OCI-LY1 (cell line): Measurements from ENCODE around the gene NKX1-1.
"Not testable (repeated sequence)": the region's sequence is repeated elsewhere in the genome, so short reads cannot be mapped to it uniquely, and the experiment has no call there.

ENCODE experiments used
- H2AFZ ChIP-seq: fragments of 200-600 bp; sonication (generic), shearing (Covaris generic); 2 replicates; pipeline ENCODE4 v1.6.0; 2014; ENCODE audit warnings: antibody characterized with exemption, mild to moderate bottlenecking, low read length
- H3F3A ChIP-seq: fragments of 200-600 bp; sonication (generic), shearing (Covaris generic); 2 replicates; pipeline ENCODE4 v1.6.0; 2014; ENCODE audit warnings: mild to moderate bottlenecking, antibody characterized with exemption, low read length, moderate library complexity; ENCODE audit not compliant: insufficient read depth
- H3K27ac ChIP-seq: fragments of 200-600 bp; sonication (generic); 2 replicates; pipeline ENCODE4 v1.5.1; 2014; ENCODE audit warnings: low read length, mixed run types, mild to moderate bottlenecking, low read depth; ENCODE audit not compliant: poor library complexity, severe bottlenecking
- H3K27me3 ChIP-seq: fragments of 200-600 bp; sonication (generic); 2 replicates; pipeline ENCODE4 v1.6.0; 2014; ENCODE audit warnings: antibody characterized with exemption, mild to moderate bottlenecking, low read length, moderate library complexity; ENCODE audit not compliant: insufficient read depth
- H3K36me3 ChIP-seq: fragments of 200-600 bp; sonication (generic); 2 replicates; pipeline ENCODE4 v1.6.1; 2014; ENCODE audit warnings: mild to moderate bottlenecking, antibody characterized with exemption, low read length, moderate library complexity, mixed read lengths; ENCODE audit not compliant: insufficient read depth
- H3K4me1 ChIP-seq: fragments of 200-600 bp; sonication (generic); 2 replicates; pipeline ENCODE4 v1.5.1; 2014; ENCODE audit warnings: mild to moderate bottlenecking, low read length, moderate library complexity; ENCODE audit not compliant: insufficient read depth, severe bottlenecking
- H3K4me2 ChIP-seq: fragments of 200-600 bp; sonication (generic), shearing (Covaris generic); 2 replicates; pipeline ENCODE4 v1.6.1; 2014; ENCODE audit warnings: low read length
- H3K4me3 ChIP-seq: fragments of 200-600 bp; sonication (generic); 2 replicates; pipeline ENCODE4 v1.5.1; 2014; ENCODE audit warnings: low read length, low read depth, mild to moderate bottlenecking, mixed read lengths; ENCODE audit not compliant: poor library complexity, severe bottlenecking
- H3K79me2 ChIP-seq: fragments of 200-600 bp; shearing (Covaris generic); 2 replicates; pipeline ENCODE4 v1.6.1; 2016; ENCODE audit warnings: mixed run types, low read length, mixed read lengths; ENCODE audit not compliant: insufficient read depth
- H3K9ac ChIP-seq: fragments of 200-600 bp; sonication (generic), shearing (Covaris generic); 2 replicates; pipeline ENCODE4 v1.6.1; 2014; ENCODE audit warnings: mild to moderate bottlenecking, low read length, mixed read lengths
- H3K9me2 ChIP-seq: fragments of 200-600 bp; sonication (generic), shearing (Covaris generic); 2 replicates; pipeline ENCODE4 v1.6.1; 2014; ENCODE audit warnings: low read depth, mild to moderate bottlenecking, low read length, mixed read lengths
- H3K9me3 ChIP-seq: fragments of 200-600 bp; shearing (Covaris generic); 2 replicates; pipeline ENCODE4 v1.6.1; 2014; ENCODE audit warnings: low read length, mixed read lengths
- H4K20me1 ChIP-seq: fragments of 200-600 bp; sonication (generic), shearing (Covaris generic); 2 replicates; pipeline ENCODE4 v1.6.0; 2016; ENCODE audit warnings: mild to moderate bottlenecking, low read length; ENCODE audit not compliant: insufficient read depth
- CTCF ChIP-seq: fragments of 200-600 bp; sonication (generic), shearing (Covaris generic); IDR thresholded peaks from 2 replicates; pipeline ENCODE4 v1.5.1; 2017; ENCODE audit warnings: mild to moderate bottlenecking, antibody characterized with exemption, low read length, moderate library complexity, mixed read lengths
- EZH2 ChIP-seq: fragments of 200-600 bp; sonication (generic), shearing (Covaris generic); IDR thresholded peaks from 2 replicates; pipeline ENCODE4 v1.8.0; 2017; ENCODE audit warnings: borderline replicate concordance, mixed run types, mild to moderate bottlenecking, antibody characterized with exemption, low read length, moderate library complexity, mixed read lengths

Gene NKX1-1

DNA sequence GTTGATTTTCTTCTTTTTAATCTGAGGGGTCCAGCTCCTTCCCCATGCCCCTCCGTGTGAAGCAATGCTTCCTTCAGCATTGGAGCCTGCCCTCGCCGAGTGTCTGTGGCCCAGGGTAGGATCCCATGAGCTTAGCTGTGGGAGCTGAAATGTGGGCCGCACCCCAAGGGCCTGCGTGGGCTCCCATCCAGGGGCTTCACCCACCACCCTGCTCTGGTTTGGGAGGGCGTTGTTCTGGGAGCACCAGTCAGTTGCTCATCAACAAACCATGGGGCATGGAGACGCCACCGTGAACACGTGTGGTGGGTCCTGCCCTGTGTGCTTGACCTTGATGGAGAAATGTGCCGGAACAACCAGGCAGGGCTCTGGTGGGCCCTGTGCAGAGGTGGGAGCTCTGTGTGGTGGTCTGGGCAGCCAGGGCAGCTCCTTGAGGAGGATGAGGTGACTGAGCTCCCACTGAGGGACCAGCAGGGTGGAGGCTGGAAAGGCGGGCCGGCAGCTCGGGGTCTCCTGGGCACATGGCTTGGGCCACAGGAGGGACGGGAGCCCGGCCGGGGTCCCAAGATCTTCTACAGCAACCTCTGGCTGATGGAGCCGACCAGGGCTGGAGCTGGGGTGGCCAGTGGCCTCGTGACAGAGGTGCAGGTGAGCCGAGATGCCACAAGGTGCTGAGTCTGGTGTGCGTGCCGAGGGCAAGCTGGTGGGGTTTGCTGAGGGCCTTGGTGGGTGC is 39.6 kb upstream of the NKX1-1 start:
- Histone ChIP-seq H3K4me1 (no peaks in the 10 kb centered on the region), H3K4me2 (no peak overlapping the region), H3K79me2 (no peaks in the 10 kb centered on the region), H3K9me3 (no peaks in the 10 kb centered on the region), H3K9ac (no peak overlapping the region), H3K36me3 (no peaks in the 10 kb centered on the region), H3F3A (no peaks in the 10 kb centered on the region), H4K20me1 (no peaks in the 10 kb centered on the region), H3K4me3 (no peak overlapping the region), H2AFZ (no peak overlapping the region), H3K9me2 (no peaks in the 10 kb centered on the region), H3K27ac (no peak overlapping the region), H3K27me3 (no peaks in the 10 kb centered on the region)
- no peak for TF ChIP-seq CTCF
- TF ChIP-seq EZH2, result no peak

DNA sequence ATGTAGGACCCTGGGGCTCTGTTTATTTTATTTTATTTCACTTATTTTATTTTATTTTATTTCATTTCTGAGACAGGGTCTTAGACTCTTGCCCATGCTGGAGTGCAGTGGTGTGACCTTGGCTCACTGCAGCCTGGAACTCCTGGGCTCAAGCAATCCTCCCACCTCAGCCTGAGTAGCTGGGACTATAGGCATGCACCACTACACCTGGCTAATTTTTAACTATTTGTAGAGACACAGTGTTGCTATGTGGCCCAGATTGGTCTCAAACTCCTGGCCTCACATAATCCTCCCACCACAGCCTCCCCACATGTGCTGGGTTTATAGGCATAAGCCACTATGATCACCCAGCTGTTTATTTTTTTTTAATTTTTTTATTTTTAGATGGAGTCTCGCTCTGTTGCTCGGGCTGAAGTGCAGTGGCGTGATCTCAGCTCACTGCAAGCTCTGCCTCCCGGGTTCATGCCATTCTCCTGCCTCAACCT is 37.5 kb upstream of the NKX1-1 start:
- not testable (repeated sequence) for H3K79me2 ChIP-seq, H3K9me3 ChIP-seq, H3K36me3 ChIP-seq, H2AFZ ChIP-seq, H3K9me2 ChIP-seq, H3K27ac ChIP-seq, H3K9ac ChIP-seq, H3K4me3 ChIP-seq, H3K27me3 ChIP-seq, H3K4me1 ChIP-seq, H3F3A ChIP-seq, H4K20me1 ChIP-seq, H3K4me2 ChIP-seq

- no peak overlapping the region for H3K27ac ChIP-seq
- TF ChIP-seq CTCF, result no peak
- TF ChIP-seq EZH2, result no peak
- H3K4me1 ChIP-seq, result no peaks in the 10 kb centered on the region
- H3K79me2 ChIP-seq, result no peaks in the 10 kb centered on the region
- no peak overlapping the region for H2AFZ ChIP-seq
- H3K36me3 ChIP-seq, result no peaks in the 10 kb centered on the region
- no peaks in the 10 kb centered on the region for H3K9me3 ChIP-seq
- no peaks in the 10 kb centered on the region for H4K20me1 ChIP-seq
- no peak overlapping the region for H3K4me2 ChIP-seq
- H3K27me3 ChIP-seq, result no peaks in the 10 kb centered on the region
- H3K4me3 ChIP-seq, result no peak overlapping the region
- no peaks in the 10 kb centered on the region for H3F3A ChIP-seq
- H3K9me2 ChIP-seq, result no peaks in the 10 kb centered on the region
- H3K9ac ChIP-seq, result no peak overlapping the region
Measured at GRCh38 chr4:1427010-1427409, 20.8 kb upstream of the NKX1-1 start.

DNA sequence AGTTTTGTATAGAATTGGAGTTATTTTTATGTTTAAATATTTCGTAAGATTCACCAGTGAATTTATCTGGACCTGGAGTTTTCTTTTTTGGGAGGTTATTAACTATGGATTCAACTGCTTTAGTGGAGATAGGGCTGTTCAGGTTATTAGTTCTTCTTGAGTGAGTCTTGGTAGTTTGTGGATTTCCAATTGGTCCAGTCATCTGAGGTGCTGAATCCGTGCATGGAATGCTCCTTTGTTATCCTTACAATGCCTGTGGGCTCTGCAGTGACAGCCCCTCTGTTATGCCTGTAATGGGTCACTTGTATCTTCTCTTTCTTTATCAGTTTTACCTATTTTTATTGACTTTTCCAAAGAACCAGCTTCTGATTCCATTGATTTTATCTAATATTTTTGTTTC is 15.4 kb upstream of the NKX1-1 start:
- TF ChIP-seq CTCF (no peak), EZH2 (no peak)
- Histone ChIP-seq H3K4me3 (no peak overlapping the region), H4K20me1 (no peaks in the 10 kb centered on the region), H3F3A (no peaks in the 10 kb centered on the region), H3K27ac (no peak overlapping the region), H3K4me1 (no peaks in the 10 kb centered on the region), H2AFZ (no peak overlapping the region), H3K79me2 (no peaks in the 10 kb centered on the region), H3K9me2 (no peaks in the 10 kb centered on the region), H3K4me2 (no peak overlapping the region), H3K9me3 (no peaks in the 10 kb centered on the region), H3K9ac (no peak overlapping the region), H3K36me3 (no peaks in the 10 kb centered on the region), H3K27me3 (no peaks in the 10 kb centered on the region)
